Ramos (cell line): ENCODE results near the gene ABCA4.
"Not testable (repeated sequence)": the region's sequence is repeated elsewhere in the genome, so short reads cannot be mapped to it uniquely, and the experiment has no call there.

ENCODE experiments used
- in situ Hi-C: fragments of 300-500 bp; cut with MboI; formaldehyde crosslinking; loops from one replicate; pipeline ENCODE4 v1.14.3; 2022; ENCODE audit warnings: low sequenced_read_pairs; ENCODE audit not compliant: unreplicated experiment

The ABCA4 gene

GRCh38 chr1:93992190-93992589, 128.8 kb downstream of the ABCA4 start:
- in situ Hi-C loops: no loop called here

GRCh38 chr1:93991271-93991670, 129.7 kb downstream of the ABCA4 start:
- in situ Hi-C loops: no loop called here

- in situ Hi-C loops: not testable (repeated sequence)
Measured at GRCh38 chr1:93990477-93990876, 130.5 kb downstream of the ABCA4 start.

- in situ Hi-C loops: no loop called here
Measured at GRCh38 chr1:93990010-93990409, 130.9 kb downstream of the ABCA4 start.

GRCh38 chr1:93989601-93990000, 131.3 kb downstream of the ABCA4 start:
- in situ Hi-C loops: no loop called here

GRCh38 chr1:93988634-93989350, 132.2 kb downstream of the ABCA4 start:
- in situ Hi-C loops: no loop called here

GRCh38 chr1:93981274-93981667, 139.7 kb downstream of the ABCA4 start:
- in situ Hi-C loops: no loop called here

- in situ Hi-C loops: no loop called here
Measured at GRCh38 chr1:93980320-93981273, 140.4 kb downstream of the ABCA4 start.

GRCh38 chr1:93979718-93980319, 141.1 kb downstream of the ABCA4 start:
- in situ Hi-C loops: no loop called here

- in situ Hi-C loops: no loop called here
Measured at GRCh38 chr1:93979040-93979717, 141.8 kb downstream of the ABCA4 start.

- in situ Hi-C loops: no loop called here
Measured at GRCh38 chr1:93977598-93977945, 143.4 kb downstream of the ABCA4 start.

- in situ Hi-C loops: no loop called here
Measured at GRCh38 chr1:93976711-93977597, 144.0 kb downstream of the ABCA4 start.

- in situ Hi-C loops: no loop called here
Measured at GRCh38 chr1:93976291-93976690, 144.7 kb downstream of the ABCA4 start.

- in situ Hi-C loops: no loop called here
Measured at GRCh38 chr1:93972341-93972740, 148.6 kb downstream of the ABCA4 start.

- in situ Hi-C loops: no loop called here
Measured at GRCh38 chr1:93969887-93970286, 151.1 kb downstream of the ABCA4 start.

GRCh38 chr1:93969371-93969770, 151.6 kb downstream of the ABCA4 start:
- in situ Hi-C loops: no loop called here

GRCh38 chr1:93967306-93967705, 153.6 kb downstream of the ABCA4 start:
- in situ Hi-C loops: no loop called here

GRCh38 chr1:93965888-93966287, 155.1 kb downstream of the ABCA4 start:
- in situ Hi-C loops: no loop called here

- in situ Hi-C loops: no loop called here
Measured at GRCh38 chr1:93965256-93965655, 155.7 kb downstream of the ABCA4 start.

GRCh38 chr1:93964777-93965200, 156.2 kb downstream of the ABCA4 start:
- in situ Hi-C loops: no loop called here
